Ascending aorta (tissue), 2 donors: ENCODE data around the gene TAPBPL. TPM values are rescaled to one million over a fixed set of nuclear protein-coding genes. Genes with fewer than 3 reads are reported as not detected.
"Not testable (repeated sequence)": the region's sequence is repeated elsewhere in the genome, so short reads cannot be mapped to it uniquely, and the experiment has no call there.

Experiments used
- DNase-seq, 2 donors: peaks; one replicate each; pipeline ENCODE4 v3.0.0-alpha.2; 2019; ENCODE audit warnings: low spot score in 2 of 2
- H3K27ac ChIP-seq, 2 donors: fragments of 200-600 bp; sonication (generic); one replicate each; pipeline ENCODE4 v1.5.1; 2016 to 2017; ENCODE audit warnings: mild to moderate bottlenecking in 1 of 2
- H3K27me3 ChIP-seq: fragments of 200-600 bp; sonication (generic); one replicate; pipeline ENCODE4 v1.5.1; 2017
- H3K36me3 ChIP-seq, 2 donors: fragments of 200-600 bp; sonication (generic); one replicate each; pipeline ENCODE4 v1.5.1; 2016
- H3K4me1 ChIP-seq, 2 donors: fragments of 200-600 bp; sonication (generic); one replicate each; pipeline ENCODE4 v1.5.1; 2016 to 2017; ENCODE audit warnings: mild to moderate bottlenecking in 1 of 2
- H3K4me3 ChIP-seq, 2 donors: fragments of 200-600 bp; sonication (generic); one replicate each; pipeline ENCODE4 v1.5.1; 2016 to 2017; ENCODE audit warnings: mild to moderate bottlenecking in 1 of 2
- H3K9me3 ChIP-seq, 2 donors: fragments of 200-600 bp; sonication (generic); one replicate each; pipeline ENCODE4 v1.5.1; 2016
- CTCF ChIP-seq, 3 experiments: fragments of 200-600 bp in 2 of 3; fragments of 450-650 bp in 1 of 3; sonication (generic) in 2 of 3; IDR thresholded peaks; one replicate each; pipeline ENCODE4 v1.5.1; 2016 to 2019; ENCODE audit warnings: antibody characterized with exemption in 3 of 3, mild to moderate bottlenecking in 1 of 3, moderate library complexity in 1 of 3
- intact Hi-C: fragments of 100-400 bp; cut with DNase I; formaldehyde crosslinking; loops from one replicate; pipeline ENCODE4 v1.15.1; 2023
- total RNA-seq: library from RNA; depleted of rRNA; stranded (reverse); fragments of >200 nt; gene quantifications from one replicate; pipeline ENCODE4 v1.1.0, GENCODE V29; 2016

TAPBPL gene
- total RNA-seq, 1 donor from 2014 or later: 16.8 TPM

- Histone ChIP-seq H3K4me3 (no peak overlapping the region), H3K27ac (no peak overlapping the region), H3K36me3 (no peaks in the 10 kb centered on the region), H3K9me3 (no peaks in the 10 kb centered on the region), H3K4me1 (peaks cover 0 to 11% of the 10 kb centered on the region in 2 donors), H3K27me3 (no peaks in the 10 kb centered on the region)
- TF ChIP-seq CTCF (IDR thresholded peaks at IDR 0.05): no peak
- intact Hi-C loops: loop anchor here (2.0 kb wide), 1 partner anchor 27 kb away; the partner anchor contains the start of gene TAPBPL
- DNase-seq: peak in 1 of 2 donors; percentile 40
Observed at GRCh38 chr12:6425590-6426531, 26.0 kb upstream of the TAPBPL start.

- Histone ChIP-seq H3K4me3 (no peak overlapping the region), H3K27me3 (no peaks in the 10 kb centered on the region), H3K36me3 (no peaks in the 10 kb centered on the region), H3K9me3 (no peaks in the 10 kb centered on the region), H3K27ac (no peak overlapping the region), H3K4me1 (peaks cover 0 to 18% of the 10 kb centered on the region in 2 donors)
- TF ChIP-seq CTCF (IDR thresholded peaks at IDR 0.05): no peak
- intact Hi-C loops: no loop called here
- peak in 1 of 2 donors; percentile 63 for DNase-seq
Observed at GRCh38 chr12:6426882-6427671, 24.8 kb upstream of the TAPBPL start.

- H3K27ac ChIP-seq, H3K4me3 ChIP-seq, H3K27me3 ChIP-seq, H3K36me3 ChIP-seq, H3K9me3 ChIP-seq, intact Hi-C loops: not testable (repeated sequence)
- DNase-seq: peak in 1 of 2 donors; percentile 24
- peaks cover 0 to 18% of the 10 kb centered on the region in 2 donors for H3K4me1 ChIP-seq
Observed at GRCh38 chr12:6427796-6428195, 24.0 kb upstream of the TAPBPL start.

GRCh38 chr12:6428326-6428725 is 23.5 kb upstream of the TAPBPL start:
- H3K27ac ChIP-seq: no peak overlapping the region
- no peaks in the 10 kb centered on the region for H3K36me3 ChIP-seq
- no peak for TF ChIP-seq CTCF (IDR thresholded peaks at IDR 0.05)
- H3K4me3 ChIP-seq: no peak overlapping the region
- H3K9me3 ChIP-seq: no peaks in the 10 kb centered on the region
- DNase-seq: no peak
- peaks cover 0 to 18% of the 10 kb centered on the region in 2 donors for H3K4me1 ChIP-seq
- H3K27me3 ChIP-seq: no peaks in the 10 kb centered on the region
- intact Hi-C loops: no loop called here

- peak overlapping the region; percentile 28 to 55 for H3K4me3 ChIP-seq
- H3K4me1 ChIP-seq: peaks cover 0 to 15% of the 10 kb centered on the region in 2 donors
- H3K27ac ChIP-seq: peak overlapping the region; percentile 82 to 91
- peak; percentile 46 to 97 for DNase-seq
- intact Hi-C loops: loop anchor here (2.0 kb wide), 1 partner anchor 40 kb away; the partner anchor contains the start of gene VAMP1
- H3K27me3 ChIP-seq: no peaks in the 10 kb centered on the region
- no peaks in the 10 kb centered on the region for H3K36me3 ChIP-seq
- TF ChIP-seq CTCF (IDR thresholded peaks at IDR 0.05): no peak
- no peaks in the 10 kb centered on the region for H3K9me3 ChIP-seq
Observed at GRCh38 chr12:6430124-6430989, 21.5 kb upstream of the TAPBPL start.
